Astrocyte (in vitro differentiated cells and primary cell): ENCODE measurements around the gene STRADA. TPM values are rescaled to one million over a fixed set of nuclear protein-coding genes. Genes with fewer than 3 reads are reported as not detected.

Experiments
- DNase-seq: peaks from one replicate; pipeline ENCODE4 v3.0.0-alpha.2; 2010; ENCODE audit warnings: low read depth
- FAIRE-seq: peaks from 2 replicates; lab custom pipeline; 2011; peaks lifted over from hg19 to GRCh38; lab: Jason Lieb, UNC
- H2AFZ ChIP-seq: 2 replicates; pipeline ENCODE4 v1.6.0; 2012; ENCODE audit warnings: low read depth, low read length, inconsistent platforms
- H3K27ac ChIP-seq: 2 replicates; pipeline ENCODE4 v1.5.1; 2011; ENCODE audit warnings: low read depth, low read length, inconsistent platforms
- H3K27me3 ChIP-seq: 2 replicates; pipeline ENCODE4 v1.6.0; 2011; ENCODE audit warnings: low read length, inconsistent platforms; ENCODE audit not compliant: insufficient read depth
- H3K36me3 ChIP-seq: 2 replicates; pipeline ENCODE4 v1.5.1; 2011; ENCODE audit warnings: low read length, inconsistent platforms; ENCODE audit not compliant: insufficient read depth
- H3K4me1 ChIP-seq: 2 replicates; pipeline ENCODE4 v1.5.1; 2011; ENCODE audit warnings: low read length, inconsistent platforms; ENCODE audit not compliant: insufficient read depth
- H3K4me2 ChIP-seq: 2 replicates; pipeline ENCODE4 v1.6.0; 2012; ENCODE audit warnings: low read length, inconsistent platforms
- H3K4me3 ChIP-seq: 2 replicates; pipeline ENCODE4 v1.5.1; 2011; ENCODE audit warnings: low read depth, mild to moderate bottlenecking, low read length, inconsistent platforms; ENCODE audit not compliant: insufficient read depth
- H3K79me2 ChIP-seq: 2 replicates; pipeline ENCODE4 v1.6.0; 2012; ENCODE audit warnings: mild to moderate bottlenecking, low read length, inconsistent platforms; ENCODE audit not compliant: insufficient read depth
- H3K9ac ChIP-seq: 2 replicates; pipeline ENCODE4 v1.6.0; 2012; ENCODE audit warnings: mild to moderate bottlenecking, low read length, inconsistent platforms
- H3K9me3 ChIP-seq: 2 replicates; pipeline ENCODE4 v1.5.1; 2012; ENCODE audit warnings: low read depth, mild to moderate bottlenecking, low read length, inconsistent platforms; ENCODE audit not compliant: insufficient read depth
- H4K20me1 ChIP-seq: 2 replicates; pipeline ENCODE4 v1.6.0; 2012; ENCODE audit warnings: low read length, inconsistent platforms; ENCODE audit not compliant: insufficient read depth
- H3K27ac Mint-ChIP-seq: one replicate; pipeline ENCODE4 v1.8.0; 2021; ENCODE audit warnings: mild to moderate bottlenecking, mixed read lengths; ENCODE audit not compliant: unreplicated experiment
- H3K27me3 Mint-ChIP-seq: one replicate; pipeline ENCODE4 v1.8.0; 2021; ENCODE audit warnings: low read depth, mixed read lengths; ENCODE audit not compliant: unreplicated experiment
- H3K36me3 Mint-ChIP-seq: one replicate; pipeline ENCODE4 v1.8.0; 2021; ENCODE audit warnings: low read depth, mixed read lengths; ENCODE audit not compliant: unreplicated experiment
- H3K4me1 Mint-ChIP-seq: one replicate; pipeline ENCODE4 v1.8.0; 2021; ENCODE audit warnings: low read depth, mixed read lengths; ENCODE audit not compliant: unreplicated experiment
- H3K4me3 Mint-ChIP-seq: one replicate; pipeline ENCODE4 v1.8.0; 2021; ENCODE audit warnings: mild to moderate bottlenecking, moderate library complexity, mixed read lengths; ENCODE audit not compliant: unreplicated experiment
- H3K9me3 Mint-ChIP-seq: one replicate; pipeline ENCODE4 v1.8.0; 2021; ENCODE audit warnings: mild to moderate bottlenecking, mixed read lengths; ENCODE audit not compliant: unreplicated experiment
- CTCF ChIP-seq: IDR thresholded peaks from 2 replicates; pipeline ENCODE4 v1.5.1; 2011; ENCODE audit warnings: low read depth, mild to moderate bottlenecking, inconsistent platforms, low read length, moderate library complexity; ENCODE audit not compliant: insufficient read depth
- EZH2 ChIP-seq: IDR thresholded peaks from 2 replicates; pipeline ENCODE4 v1.6.1; 2012; ENCODE audit warnings: mild to moderate bottlenecking, low read length, inconsistent platforms; ENCODE audit not compliant: insufficient read depth
- total RNA-seq: library from RNA; stranded (reverse); gene quantifications from 2 replicates; pipeline ENCODE4 v1.2.1, GENCODE V29; 2021

STRADA gene
- total RNA-seq, 1 donor from 2014 or later, result 35.7 TPM

GRCh38 chr17:63694229-63694949, 47.2 kb downstream of the STRADA start:
- no peak for FAIRE-seq
- H3K4me3 Mint-ChIP-seq, result no peak overlapping the region
- Histone ChIP-seq H3K27me3 (no peaks in the 10 kb centered on the region), H2AFZ (no peak overlapping the region), H3K4me2 (no peak overlapping the region), H3K9ac (no peak overlapping the region), H3K36me3 (peaks cover 8% of the 10 kb centered on the region), H4K20me1 (peaks cover 31% of the 10 kb centered on the region), H3K9me3 (no peaks in the 10 kb centered on the region), H3K27ac (no peak overlapping the region), H3K4me3 (no peak overlapping the region), H3K4me1 (peaks cover 2% of the 10 kb centered on the region), H3K79me2 (peaks cover 4% of the 10 kb centered on the region)
- H3K36me3 Mint-ChIP-seq, result peaks cover 28% of the 10 kb centered on the region
- TF ChIP-seq EZH2 (no peak), CTCF (no peak)
- H3K9me3 Mint-ChIP-seq, result no peaks in the 10 kb centered on the region
- DNase-seq, result no peak
- H3K27me3 Mint-ChIP-seq, result no peaks in the 10 kb centered on the region
- H3K27ac Mint-ChIP-seq, result no peak overlapping the region
- H3K4me1 Mint-ChIP-seq, result no peaks in the 10 kb centered on the region

- Histone ChIP-seq H3K4me2 (no peak overlapping the region), H3K4me3 (no peak overlapping the region), H3K36me3 (peaks cover 8% of the 10 kb centered on the region), H4K20me1 (peaks cover 31% of the 10 kb centered on the region), H3K27ac (no peak overlapping the region), H3K4me1 (no peaks in the 10 kb centered on the region), H3K9me3 (no peaks in the 10 kb centered on the region), H3K9ac (no peak overlapping the region), H3K27me3 (no peaks in the 10 kb centered on the region), H3K79me2 (peaks cover 4% of the 10 kb centered on the region), H2AFZ (no peak overlapping the region)
- Mint-ChIP-seq H3K36me3 (peaks cover 30% of the 10 kb centered on the region), H3K4me1 (no peaks in the 10 kb centered on the region), H3K27ac (no peak overlapping the region), H3K9me3 (no peaks in the 10 kb centered on the region), H3K27me3 (no peaks in the 10 kb centered on the region), H3K4me3 (no peak overlapping the region)
- DNase-seq (no peak), FAIRE-seq (no peak)
- TF ChIP-seq CTCF (no peak), EZH2 (no peak)
Observed at GRCh38 chr17:63693411-63694113, 48.0 kb downstream of the STRADA start.
